HG02759 (cell line): ENCODE data around the gene PSME2.

Experiments used
- ATAC-seq: cut with Tn5 transposase; IDR thresholded peaks from one replicate; pipeline ENCODE4 v1.9.1; 2021; ENCODE audit warnings: mild to moderate bottlenecking, moderate library complexity; ENCODE audit not compliant: unreplicated experiment

Gene PSME2

DNA sequence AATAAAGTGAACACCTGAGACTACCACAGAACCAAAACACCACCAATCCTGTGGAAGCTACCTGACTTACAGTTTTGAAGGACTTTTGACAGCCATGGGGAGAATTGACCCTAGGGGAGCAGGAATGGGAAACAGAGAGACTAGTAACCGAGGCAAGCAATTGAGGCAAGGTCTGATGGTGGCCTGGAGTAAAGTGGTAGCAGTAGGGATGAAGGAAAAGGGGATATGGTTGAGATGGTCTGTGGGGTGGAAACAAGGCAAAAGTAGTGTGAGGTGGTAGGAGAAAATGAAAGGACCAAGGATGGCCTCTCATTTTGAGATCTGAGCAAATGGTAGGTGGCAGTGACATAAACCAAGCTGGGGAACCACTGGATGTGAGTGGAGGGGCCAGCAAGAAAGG is 10.4 kb upstream of the PSME2 start:
- ATAC-seq, result no peak

DNA sequence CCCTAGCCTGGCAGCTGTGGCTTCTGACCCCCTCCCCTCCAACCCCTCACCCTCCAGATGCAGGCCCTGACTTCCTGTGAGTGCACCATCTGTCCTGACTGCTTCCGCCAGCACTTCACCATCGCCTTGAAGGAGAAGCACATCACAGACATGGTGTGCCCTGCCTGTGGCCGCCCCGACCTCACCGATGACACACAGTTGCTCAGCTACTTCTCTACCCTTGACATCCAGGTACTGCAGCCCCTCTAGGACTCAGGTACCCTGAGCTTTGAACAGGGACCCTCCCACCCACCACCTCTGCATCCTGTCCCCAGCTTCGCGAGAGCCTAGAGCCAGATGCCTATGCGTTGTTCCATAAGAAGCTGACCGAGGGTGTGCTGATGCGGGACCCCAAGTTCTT is 8.7 kb upstream of the PSME2 start:
- ATAC-seq, result no peak

DNA sequence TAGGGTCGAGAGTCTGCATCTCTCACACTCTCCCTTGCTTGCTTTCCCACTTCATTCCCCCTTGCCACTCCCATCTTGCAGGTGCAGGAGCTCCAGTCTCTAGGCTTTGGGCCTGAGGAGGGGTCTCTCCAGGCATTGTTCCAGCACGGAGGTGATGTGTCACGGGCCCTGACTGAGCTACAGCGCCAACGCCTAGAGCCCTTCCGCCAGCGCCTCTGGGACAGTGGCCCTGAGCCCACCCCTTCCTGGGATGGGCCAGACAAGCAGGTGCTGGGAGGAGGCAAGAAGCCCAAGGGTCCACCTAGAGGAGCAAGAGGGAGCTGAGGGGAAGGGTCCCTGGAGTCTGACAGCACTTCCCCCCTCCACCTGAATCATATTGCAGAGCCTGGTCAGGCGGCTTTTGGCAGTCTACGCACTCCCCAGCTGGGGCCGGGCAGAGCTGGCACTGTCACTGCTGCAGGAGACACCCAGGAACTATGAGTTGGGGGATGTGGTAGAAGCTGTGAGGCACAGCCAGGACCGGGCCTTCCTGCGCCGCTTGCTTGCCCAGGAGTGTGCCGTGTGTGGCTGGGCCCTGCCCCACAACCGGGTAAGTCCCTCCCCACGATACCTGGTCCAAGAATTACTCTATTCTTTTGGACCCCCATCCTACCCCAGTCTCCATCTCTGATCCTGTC is 5.1 kb upstream of the PSME2 start:
- no peak for ATAC-seq

DNA sequence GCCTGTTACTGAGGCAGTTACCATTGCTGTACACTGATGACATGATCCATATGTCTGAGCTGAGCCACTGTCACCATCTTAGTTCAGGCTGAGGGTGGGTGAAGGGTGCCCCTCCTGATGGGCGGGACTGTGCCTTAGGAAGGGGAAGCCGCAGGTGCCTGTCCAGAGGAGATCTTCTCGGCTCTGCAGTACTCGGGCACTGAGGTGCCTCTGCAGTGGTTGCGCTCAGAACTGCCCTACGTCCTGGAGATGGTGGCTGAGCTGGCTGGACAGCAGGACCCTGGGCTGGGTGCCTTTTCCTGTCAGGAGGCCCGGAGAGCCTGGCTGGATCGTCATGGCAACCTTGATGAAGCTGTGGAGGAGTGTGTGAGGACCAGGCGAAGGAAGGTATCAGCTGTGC is 4.6 kb upstream of the PSME2 start:
- ATAC-seq, result no peak

DNA sequence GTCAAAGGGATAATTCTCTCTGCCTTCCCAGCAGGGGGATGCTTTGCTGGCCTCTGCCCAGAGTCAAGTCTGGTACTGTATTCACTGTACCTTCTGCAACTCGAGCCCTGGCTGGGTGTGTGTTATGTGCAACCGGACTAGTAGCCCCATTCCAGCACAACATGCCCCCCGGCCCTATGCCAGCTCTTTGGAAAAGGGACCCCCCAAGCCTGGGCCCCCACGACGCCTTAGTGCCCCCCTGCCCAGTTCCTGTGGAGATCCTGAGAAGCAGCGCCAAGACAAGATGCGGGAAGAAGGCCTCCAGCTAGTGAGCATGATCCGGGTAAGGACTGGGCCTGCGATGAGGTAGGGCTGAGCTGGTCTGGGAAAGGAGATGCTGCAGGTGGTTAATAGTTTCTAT is 4.2 kb upstream of the PSME2 start:
- ATAC-seq, result no peak

DNA sequence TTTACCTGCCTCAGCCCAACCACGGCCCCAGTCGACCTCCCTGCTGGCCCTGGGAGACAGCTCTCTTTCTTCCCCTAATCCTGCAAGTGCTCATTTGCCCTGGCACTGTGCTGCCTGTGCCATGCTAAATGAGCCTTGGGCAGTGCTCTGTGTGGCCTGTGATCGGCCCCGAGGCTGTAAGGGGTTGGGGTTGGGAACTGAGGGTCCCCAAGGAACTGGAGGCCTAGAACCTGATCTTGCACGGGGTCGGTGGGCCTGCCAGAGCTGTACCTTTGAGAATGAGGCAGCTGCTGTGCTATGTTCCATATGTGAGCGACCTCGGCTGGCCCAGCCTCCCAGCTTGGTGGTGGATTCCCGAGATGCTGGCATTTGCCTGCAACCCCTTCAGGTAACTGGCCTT is 3.7 kb upstream of the PSME2 start:
- ATAC-seq, result no peak

DNA sequence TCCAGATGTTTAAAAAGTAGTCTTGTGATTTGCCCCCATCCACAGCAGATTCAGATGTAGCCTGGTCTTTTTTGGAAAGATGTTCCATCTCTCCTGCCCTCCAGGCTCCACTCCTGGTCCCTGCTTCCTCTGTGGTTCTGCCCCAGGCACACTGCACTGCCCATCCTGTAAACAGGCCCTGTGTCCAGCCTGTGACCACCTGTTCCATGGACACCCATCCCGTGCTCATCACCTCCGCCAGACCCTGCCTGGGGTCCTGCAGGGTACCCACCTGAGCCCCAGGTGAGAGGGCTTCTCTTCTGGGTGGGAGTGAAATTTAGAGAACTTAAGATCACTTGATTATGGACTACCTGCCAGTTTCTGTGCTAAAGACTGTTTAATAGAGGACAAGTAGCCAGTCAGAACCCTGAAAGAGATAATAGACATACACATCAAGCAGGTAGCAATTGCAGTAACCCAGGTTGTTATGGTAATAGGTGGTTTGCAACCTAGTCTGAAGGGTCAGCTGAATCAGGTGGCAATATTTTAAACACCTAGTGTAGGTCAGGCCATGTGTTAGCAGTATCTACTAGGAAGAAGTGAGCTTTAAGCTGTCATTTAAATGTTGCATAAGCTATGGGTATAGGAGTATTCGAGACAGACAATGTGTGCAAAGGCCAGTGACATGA is 3.0 kb upstream of the PSME2 start:
- ATAC-seq, result no peak

DNA sequence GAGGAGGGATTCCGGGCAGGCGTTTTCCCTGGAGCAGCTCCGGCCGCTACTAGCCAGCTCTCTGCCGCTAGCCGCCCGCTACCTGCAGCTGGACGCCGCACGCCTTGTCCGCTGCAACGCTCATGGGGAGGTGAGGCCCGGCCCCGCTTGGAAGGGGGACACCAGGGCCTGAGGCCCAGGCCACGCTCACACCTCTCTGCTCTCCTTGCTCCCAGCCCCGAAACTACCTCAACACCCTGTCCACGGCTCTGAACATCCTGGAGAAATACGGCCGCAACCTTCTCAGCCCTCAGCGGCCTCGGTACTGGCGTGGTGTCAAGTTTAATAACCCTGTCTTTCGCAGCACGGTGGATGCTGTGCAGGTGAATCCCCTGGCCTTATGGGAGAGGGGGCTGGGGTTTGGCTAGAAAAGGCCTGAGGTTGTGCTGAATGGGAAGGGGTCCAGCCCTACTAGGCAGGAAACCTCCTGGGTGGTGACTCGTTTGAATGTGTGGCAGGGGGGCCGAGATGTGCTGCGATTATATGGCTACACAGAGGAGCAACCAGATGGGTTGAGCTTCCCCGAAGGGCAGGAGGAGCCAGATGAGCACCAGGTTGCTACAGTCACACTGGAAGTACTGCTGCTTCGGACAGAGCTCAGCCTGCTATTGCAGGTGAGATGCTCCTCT is 1.5 kb upstream of the PSME2 start:
- ATAC-seq, result no peak

DNA sequence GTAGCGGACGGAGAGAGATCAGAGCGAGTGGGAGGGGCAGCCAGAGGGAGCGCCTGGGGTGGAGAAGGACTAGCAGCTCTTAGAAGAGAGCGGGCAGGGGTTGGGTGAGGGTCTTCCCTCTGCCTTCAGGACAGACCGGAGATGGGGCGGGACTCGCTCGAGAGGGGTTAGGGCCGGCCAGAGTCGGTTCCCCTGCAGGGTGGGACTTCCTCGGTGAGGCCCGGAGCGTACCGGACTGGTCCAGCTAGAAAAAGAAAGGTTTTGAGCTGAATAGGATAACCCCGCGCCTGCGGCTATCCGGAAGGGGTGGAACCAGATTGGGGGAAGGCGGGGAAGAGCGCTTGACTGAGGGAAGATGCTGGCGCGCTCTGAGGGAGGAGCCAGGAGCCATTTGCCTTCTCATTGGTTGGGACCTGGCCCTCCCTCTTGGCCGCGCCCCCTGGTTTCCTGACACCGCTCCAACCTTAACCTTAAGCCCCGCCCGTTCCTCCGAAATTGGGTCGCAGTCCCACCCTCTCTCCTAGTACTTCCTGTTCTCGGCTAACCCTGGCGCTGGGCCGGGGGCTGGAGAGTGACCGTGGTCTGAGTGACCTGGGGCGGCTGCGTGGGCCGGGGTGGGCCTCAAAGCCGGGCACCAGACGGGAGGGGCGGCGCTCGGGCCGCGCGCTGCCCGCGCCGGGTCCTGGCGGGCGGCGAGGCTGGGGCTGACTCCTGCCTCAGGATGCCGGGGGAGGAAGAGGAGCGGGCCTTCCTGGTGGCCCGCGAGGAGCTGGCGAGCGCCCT is 759 bp upstream of the PSME2 start, which contains the start of gene RNF31:
Gene RNF31 (plus strand): TSS at position 521 of the 783 bp plus-strand sequence. CDS start 201 bp downstream, at position 722.
- peak; percentile 86 for ATAC-seq

DNA sequence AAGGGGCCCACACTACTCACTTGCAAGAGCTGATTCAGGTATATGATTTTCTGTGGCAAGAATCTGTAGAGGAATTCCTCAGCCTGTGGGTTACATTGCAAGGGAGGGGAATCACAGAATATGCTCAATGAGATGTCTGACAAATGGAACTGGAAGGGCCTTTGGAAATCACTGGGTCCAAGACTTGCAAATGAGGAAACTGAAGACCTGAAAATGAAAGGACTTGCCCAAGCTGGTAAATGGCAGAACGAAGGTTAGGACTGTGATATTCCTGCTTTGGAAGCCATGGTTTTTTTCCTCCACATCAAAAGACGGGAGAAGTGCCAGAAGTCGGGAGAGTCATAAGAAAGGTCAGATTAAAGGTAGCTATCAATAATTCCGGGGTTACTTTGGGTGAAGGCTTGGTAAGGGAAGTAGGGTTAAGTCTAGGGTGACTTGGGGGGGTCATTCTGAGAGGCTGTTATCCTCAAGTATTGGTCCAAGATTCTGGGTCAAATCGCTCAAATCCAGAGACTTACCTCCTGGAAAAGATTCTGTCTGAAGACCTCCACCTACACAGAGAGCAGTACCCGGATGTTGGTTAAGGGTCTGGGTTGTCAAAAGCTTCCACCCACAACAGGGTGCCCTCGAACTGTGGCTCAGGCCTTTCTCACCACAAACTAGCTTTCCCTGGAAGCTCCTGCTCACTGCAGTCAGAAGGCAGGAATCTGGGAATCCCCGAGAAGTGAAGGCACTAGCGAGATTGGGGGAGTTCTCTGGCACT is 539 bp downstream of the PSME2 start:
- no peak for ATAC-seq

DNA sequence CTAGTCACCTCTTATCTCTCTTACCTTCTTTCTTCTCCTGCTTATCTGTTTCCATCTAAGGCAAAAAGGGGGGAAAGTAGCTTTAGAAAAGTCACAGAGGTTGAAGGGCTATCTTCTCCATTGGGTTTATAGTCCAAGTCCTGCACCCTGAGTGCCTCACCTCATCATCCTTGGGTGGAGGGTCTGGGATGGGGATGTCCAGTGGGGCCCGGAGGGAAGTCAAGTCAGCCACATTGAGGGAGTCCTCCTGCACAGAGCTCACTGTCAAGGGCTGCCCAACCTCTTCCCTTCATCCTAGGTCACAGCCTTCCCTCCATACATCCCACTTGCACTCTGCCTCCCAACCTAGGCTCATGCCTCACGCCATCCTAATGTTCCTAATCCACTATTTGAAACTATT is 1.2 kb downstream of the PSME2 start:
- ATAC-seq, result no peak

DNA sequence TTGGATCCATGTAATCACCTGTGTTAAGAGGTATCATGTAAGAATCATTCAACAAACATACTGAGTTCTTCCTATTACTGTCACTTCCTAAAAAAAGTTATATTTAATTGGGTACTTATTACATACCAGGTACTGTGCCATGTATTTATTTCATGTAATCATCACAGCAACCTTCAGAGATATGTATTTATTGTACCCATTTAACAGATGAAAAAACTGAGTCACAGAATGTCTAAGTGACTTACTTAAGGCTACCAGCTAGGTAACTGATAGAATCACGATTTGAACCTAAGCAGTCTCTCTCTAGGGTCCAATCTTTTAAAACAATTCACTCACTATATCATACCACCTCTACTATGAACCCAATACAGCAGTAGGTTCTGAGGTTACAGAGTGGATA is 2.0 kb downstream of the PSME2 start:
- ATAC-seq, result no peak

DNA sequence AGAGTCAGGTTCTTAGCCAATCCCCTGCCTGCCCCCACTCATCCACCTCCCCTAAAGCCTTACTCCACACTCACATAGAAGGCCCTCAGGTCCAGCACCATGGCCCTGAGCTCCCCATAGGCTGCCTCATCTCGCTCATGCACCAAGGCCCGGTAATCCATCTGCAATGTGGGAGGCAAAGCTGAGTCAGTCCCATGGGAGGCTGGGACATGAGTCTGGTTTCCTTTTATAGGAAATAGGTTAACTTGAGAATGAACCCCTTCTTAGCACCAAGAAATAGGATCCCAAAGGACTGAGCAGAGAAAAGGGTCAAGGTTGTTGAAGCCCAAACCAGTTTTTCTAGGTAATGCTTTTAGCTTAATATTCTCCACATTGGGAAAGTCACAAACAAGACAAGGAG is 2.9 kb downstream of the PSME2 start:
- ATAC-seq, result no peak

DNA sequence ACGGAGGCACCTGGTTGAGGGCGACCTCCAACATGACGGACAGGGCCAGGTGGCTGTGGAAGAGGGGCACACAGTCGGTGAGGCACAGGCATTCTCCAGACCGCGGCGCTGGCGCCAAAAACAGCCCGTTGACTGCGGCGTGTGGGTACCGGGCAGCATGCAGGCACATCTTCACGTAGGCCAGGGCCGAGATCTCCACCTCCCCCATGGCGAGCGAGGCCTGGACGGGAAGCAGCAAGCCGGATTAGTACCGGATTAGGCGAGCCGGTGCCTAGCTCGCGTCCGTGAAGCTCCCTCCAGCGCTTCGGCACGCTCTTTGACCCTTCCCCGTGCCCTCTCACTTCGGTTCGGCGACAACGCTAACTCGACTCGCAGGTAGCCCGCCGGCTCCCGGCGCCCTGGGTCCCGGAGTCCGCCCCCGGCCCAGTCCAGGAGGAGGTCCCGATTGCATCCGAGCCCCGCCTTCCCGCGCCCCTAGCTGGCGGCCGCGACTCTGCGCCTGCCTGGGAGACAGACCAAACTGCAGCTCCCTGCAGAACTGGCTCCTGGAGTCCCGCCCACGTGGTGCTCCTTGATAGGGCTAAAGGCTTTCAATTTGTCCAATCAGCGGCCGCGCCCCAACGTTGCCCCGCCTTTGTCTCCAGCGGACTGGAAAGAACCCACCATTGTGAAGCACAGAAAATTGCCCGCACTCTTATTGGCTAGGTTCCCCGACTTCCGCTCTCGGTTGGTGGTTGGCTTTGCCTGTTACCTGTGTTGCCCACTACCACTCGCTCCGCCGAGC is 5.1 kb downstream of the PSME2 start, which contains the start of gene EMC9:
Gene EMC9 (minus strand): TSS at position 495 of the 784 bp plus-strand sequence. CDS start 287 bp downstream, at position 208.
- peak; percentile 89 for ATAC-seq

DNA sequence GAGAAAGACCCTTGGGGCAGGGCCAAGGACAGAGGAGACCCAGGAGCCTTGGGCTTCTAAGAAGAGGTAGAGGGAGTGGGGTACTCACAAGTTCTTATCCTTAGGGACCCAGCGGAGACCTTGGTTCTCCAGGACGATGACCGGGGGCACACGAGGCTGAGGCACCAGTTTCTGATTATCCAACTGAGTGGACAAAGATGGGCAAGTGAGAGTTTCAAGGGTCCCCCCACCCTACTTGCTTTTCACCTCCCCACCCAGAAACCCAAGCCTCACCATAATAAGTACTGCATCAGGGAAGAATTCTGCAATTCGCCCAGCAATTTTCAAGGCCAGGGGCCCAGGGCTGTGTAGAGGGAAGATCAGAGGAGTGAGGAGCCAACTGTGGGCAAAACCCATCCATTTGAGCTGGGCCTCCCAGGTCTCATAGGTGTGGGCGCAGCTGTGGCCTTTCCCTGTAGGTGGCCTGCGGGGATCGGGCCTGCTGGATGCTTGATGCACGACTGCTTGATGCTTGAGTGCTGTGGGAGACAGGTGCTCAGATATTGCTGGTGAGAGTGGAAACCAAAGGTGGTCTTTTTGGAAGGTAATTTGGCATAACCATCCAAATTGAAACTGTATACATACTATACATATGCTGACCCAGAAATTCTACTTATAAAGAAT is 7.0 kb downstream of the PSME2 start:
- ATAC-seq, result no peak

DNA sequence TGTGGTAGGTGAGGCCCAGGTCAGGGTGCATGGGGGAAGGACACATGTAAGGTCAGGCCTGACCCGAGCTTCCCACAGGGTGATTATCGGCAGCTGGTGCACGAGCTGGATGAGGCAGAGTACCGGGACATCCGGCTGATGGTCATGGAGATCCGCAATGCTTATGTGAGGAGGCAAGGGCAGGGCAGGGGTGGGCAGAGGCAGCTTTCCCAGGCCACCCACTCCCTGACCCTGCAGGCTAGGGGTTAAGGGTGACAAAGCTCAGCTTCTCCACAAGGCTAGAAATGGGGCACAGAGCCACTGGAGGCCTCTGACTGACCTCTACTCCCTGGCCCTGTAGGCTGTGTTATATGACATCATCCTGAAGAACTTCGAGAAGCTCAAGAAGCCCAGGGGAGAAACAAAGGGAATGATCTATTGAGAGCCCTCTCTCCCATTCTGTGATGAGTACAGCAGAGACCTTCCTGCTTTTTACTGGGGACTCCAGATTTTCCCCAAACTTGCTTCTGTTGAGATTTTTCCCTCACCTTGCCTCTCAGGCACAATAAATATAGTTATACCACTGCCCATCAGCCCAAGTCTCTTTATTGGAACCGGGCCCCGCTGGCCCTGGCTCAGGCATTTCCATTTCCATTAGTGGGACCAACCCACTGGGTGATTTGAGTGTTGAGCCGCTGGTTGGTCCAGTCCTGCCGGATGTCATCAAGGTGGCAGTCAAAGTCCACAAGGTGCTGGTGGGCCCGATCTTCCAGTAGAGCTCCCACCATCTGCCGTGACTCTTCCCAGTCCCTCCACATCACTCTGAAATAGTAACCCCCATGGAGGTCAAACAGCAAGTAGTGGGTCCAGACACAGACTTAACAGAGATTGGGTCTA is 7.8 kb downstream of the PSME2 start:
- no peak for ATAC-seq

DNA sequence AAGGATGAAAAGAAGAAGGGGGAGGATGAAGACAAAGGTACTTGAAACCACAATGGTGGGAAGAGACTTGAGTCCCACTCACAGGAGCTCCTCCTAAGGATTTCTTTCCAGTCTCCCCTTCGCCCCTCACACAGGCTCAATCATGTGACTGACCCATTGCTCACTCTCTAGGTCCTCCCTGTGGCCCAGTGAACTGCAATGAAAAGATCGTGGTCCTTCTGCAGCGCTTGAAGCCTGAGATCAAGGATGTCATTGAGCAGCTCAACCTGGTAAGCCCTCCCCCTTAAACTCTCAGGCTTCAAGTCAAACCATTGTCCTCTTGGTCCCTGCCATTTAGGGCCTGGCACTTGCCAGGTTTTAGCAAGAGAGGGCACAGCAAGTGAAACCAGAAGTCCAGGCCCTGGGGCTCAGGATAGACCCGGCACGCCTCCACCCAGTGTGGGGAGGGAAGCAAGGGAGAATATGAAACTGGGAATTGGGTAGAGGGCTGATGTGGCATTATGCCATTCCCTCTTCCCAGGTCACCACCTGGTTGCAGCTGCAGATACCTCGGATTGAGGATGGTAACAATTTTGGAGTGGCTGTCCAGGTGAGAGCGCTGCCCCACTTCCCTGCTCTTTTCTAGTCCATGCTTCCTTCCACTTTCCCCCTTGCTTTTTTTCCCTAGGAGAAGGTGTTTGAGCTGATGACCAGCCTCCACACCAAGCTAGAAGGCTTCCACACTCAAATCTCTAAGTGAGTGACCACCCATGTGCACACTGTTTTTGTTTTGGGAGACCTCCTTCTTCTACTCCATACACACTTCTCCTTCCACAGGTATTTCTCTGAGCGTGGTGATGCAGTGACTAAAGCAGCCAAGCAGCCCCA is 8.6 kb downstream of the PSME2 start:
- no peak for ATAC-seq
